Skeletal muscle tissue (tissue), 4 donors: ENCODE results near the gene MCAT. TPM values are rescaled to one million over a fixed set of nuclear protein-coding genes. Genes with fewer than 3 reads are reported as not detected.

Experiments used
- H3K27ac ChIP-seq: one replicate; pipeline ENCODE4 v1.7.0; 2013; ENCODE audit warnings: mild to moderate bottlenecking, low read depth, low read length, inconsistent platforms
- H3K27me3 ChIP-seq, 3 donors: one replicate each; pipeline ENCODE4 v1.7.0; 2013; ENCODE audit warnings: low read length in 3 of 3; ENCODE audit not compliant: control insufficient read depth in 3 of 3, insufficient read depth in 3 of 3
- H3K36me3 ChIP-seq, 3 donors: one replicate each; pipeline ENCODE4 v1.7.0; 2013; ENCODE audit warnings: low read length in 3 of 3; ENCODE audit not compliant: control insufficient read depth in 3 of 3, insufficient read depth in 3 of 3
- H3K4me1 ChIP-seq, 3 donors: one replicate each; pipeline ENCODE4 v1.7.0; 2013; ENCODE audit warnings: low read length in 3 of 3, mild to moderate bottlenecking in 3 of 3; ENCODE audit not compliant: control insufficient read depth in 3 of 3, insufficient read depth in 3 of 3
- H3K4me3 ChIP-seq, 3 donors: one replicate each; pipeline ENCODE4 v1.7.0; 2013; ENCODE audit warnings: low read length in 3 of 3
- H3K9ac ChIP-seq, 3 donors: one replicate each; pipeline ENCODE4 v1.7.0; 2013; ENCODE audit warnings: low read length in 3 of 3, mild to moderate bottlenecking in 3 of 3, moderate library complexity in 2 of 3, low read depth in 1 of 3
- H3K9me3 ChIP-seq, 3 donors: one replicate each; pipeline ENCODE4 v1.7.0; 2013; ENCODE audit warnings: low read length in 3 of 3; ENCODE audit not compliant: control insufficient read depth in 3 of 3
- total RNA-seq: library from RNA; depleted of rRNA; stranded (reverse); fragments of >200 nt; gene quantifications from one replicate; pipeline ENCODE4 v1.2.3, GENCODE V29; 2014
- donor health status: Osteomylitis.

Gene MCAT
- total RNA-seq, 1 donor from 2014 or later, result 8.4 TPM

DNA sequence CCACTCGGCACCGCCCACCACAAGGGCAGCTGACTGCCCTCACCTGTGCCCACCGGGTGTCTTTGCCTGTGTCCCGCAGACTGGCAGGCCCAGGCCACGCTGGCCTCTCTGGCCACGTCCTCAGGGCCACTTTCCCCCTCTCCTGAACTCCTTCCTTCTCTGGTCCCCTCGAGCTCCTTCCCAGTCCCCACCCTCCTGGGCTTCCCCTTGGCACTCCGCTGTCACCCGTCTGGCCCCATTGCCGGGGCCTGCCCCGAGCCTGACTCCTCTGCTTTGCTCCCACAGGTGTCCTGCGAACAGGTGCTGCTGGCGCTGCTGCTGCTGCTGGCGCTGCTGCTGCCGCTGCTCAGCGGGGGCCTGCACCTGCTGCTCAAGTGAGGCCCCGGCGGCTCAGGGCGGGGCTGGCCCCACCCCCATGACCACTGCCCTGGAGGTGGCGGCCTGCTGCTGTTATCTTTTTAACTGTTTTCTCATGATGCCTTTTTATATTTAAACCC, 14.2 kb downstream of the MCAT start:
- Histone ChIP-seq H3K4me3 (no peak overlapping the region), H3K4me1 (peaks cover 4 to 8% (median 6%) of the 10 kb centered on the region in 3 donors), H3K27ac (no peak overlapping the region), H3K9me3 (no peaks in the 10 kb centered on the region), H3K27me3 (peaks cover 3 to 15% (median 14%) of the 10 kb centered on the region in 3 donors), H3K36me3 (peaks cover 4 to 20% (median 9%) of the 10 kb centered on the region in 3 donors), H3K9ac (no peak overlapping the region)

DNA sequence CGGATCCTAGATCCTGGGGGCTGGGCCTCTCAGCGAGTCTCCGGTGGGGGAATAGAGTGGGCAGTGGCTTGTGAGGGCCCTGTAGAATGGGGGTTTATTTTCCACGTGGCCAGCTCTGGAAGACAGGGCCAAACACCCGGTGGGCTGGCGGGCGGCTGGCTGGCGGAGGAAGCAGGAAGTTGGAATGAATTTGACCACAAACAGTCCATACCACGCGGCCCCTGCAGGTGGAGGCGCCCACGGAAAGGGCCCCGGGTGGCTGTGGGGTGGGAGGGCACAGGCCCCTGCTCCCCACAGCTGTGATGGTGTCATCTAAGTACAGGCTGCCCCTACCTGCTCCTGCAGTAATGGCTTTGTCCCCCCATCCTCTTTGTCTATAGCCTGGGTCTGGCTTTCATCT, 15.1 kb downstream of the MCAT start:
- Histone ChIP-seq H3K9ac (no peak overlapping the region), H3K4me1 (peaks cover 4 to 8% (median 6%) of the 10 kb centered on the region in 3 donors), H3K4me3 (no peak overlapping the region), H3K36me3 (peaks cover 4 to 16% (median 5%) of the 10 kb centered on the region in 3 donors), H3K9me3 (no peaks in the 10 kb centered on the region), H3K27me3 (peaks cover 3 to 15% (median 14%) of the 10 kb centered on the region in 3 donors), H3K27ac (no peak overlapping the region)

DNA sequence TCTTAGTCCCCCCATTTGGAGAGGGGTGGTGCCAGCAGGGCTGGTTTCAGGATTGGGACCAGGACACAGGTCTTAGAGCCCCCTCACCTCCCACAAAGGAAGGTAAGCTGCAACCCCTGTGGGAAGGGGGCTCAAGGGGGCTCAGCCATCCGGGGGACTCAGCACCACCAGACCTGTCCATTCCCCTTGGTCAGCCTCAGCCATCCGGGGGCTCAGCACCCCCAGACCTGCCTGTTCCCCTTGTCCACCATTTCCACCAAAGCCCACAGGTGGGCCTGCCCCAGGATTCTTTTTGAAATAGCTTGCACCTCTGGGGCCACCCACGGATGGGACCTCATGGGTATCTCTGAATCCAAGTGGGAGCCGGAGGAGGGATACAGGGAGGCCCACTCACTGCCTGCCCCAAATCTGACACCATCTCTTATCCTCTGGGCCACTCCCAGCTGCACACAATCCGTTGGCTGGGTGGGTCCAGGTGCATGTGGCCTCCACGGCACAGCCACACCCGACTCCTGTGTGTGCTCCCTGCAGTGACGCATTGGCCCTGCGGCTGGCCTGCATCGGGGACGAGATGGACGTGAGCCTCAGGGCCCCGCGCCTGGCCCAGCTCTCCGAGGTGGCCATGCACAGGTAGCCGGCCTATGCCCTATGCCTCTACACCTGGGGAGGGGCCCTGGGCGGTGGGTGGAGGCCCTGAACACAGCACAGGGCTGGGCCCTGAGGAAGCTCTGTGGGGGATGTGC, 15.9 kb downstream of the MCAT start:
- Histone ChIP-seq H3K4me1 (peaks cover 4 to 8% (median 6%) of the 10 kb centered on the region in 3 donors), H3K9ac (no peak overlapping the region), H3K4me3 (no peak overlapping the region)

DNA sequence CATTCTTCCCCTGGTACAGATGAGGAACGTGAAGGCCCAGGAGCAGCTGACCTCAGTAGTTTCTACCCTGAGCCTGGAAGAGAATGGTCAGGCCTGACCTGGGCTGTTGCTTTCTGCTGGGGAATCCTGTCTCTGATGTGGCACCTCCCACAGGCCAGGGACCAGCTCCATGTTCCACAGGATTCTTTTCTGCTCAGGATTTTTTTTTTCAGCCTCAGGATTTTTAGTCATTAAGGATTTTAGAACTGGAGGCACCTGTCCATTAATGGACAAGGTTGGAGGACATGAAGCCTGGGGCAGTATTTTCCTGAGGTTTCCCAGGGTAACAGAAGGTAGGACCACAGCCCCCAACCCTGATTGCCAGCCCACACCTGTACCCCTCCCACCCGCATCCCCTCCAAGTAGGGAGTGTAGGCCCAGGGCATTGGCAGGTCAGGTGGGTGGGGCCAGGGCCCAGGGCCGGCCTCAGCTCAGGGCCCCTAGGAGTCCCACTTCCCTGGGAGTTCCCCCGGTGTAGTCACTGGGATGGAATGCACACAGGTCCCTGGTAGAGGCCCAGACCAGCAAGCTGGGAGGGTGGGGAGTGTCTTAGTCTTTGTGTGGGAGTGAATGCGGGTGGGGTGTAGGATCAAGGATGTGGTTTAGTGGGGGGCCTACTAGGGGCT, 16.6 kb downstream of the MCAT start:
- peaks cover 3 to 15% (median 14%) of the 10 kb centered on the region in 3 donors for H3K27me3 ChIP-seq
- no peak overlapping the region for H3K27ac ChIP-seq
- no peaks in the 10 kb centered on the region for H3K9me3 ChIP-seq
- H3K9ac ChIP-seq, result no peak overlapping the region
- H3K36me3 ChIP-seq, result peaks cover 0 to 3% (median 0%) of the 10 kb centered on the region in 3 donors
- H3K4me3 ChIP-seq, result no peak overlapping the region
- peaks cover 4 to 5% (median 4%) of the 10 kb centered on the region in 3 donors for H3K4me1 ChIP-seq

More for the DNA sequence above, 15.9 kb downstream of the MCAT start:
- Histone ChIP-seq H3K27me3 (peaks cover 3 to 15% (median 14%) of the 10 kb centered on the region in 3 donors), H3K9me3 (no peaks in the 10 kb centered on the region), H3K36me3 (peaks cover 0 to 8% (median 0%) of the 10 kb centered on the region in 3 donors), H3K27ac (no peak overlapping the region)

DNA sequence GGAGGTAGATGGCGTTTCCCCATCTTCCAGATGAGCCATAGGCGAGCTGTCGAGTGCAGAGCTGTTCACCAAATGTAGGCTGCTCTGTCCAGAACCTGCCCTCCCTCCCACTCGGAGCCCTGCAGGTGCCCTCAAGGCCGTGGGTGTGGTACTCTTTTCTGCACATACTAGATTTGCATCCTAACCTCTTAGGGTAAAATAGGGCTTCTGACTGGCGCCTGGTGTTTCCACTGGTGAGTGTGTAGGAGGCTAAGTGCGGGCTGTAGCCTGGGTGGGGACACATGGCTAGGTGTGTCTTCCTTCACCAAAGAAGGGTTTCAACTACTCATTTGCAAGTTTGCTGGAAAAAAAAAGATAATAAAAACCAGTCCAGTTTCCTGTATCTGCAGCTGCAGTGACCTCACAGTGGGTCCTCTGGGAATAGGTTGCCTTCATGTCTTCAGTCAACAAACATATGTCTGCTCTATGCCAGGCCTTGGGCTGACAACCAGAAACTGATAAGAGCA, 24.2 kb downstream of the MCAT start:
- Histone ChIP-seq H3K4me3 (no peak overlapping the region), H3K27ac (no peak overlapping the region), H3K9me3 (no peaks in the 10 kb centered on the region), H3K9ac (no peak overlapping the region), H3K4me1 (no peaks in the 10 kb centered on the region), H3K36me3 (no peaks in the 10 kb centered on the region), H3K27me3 (peaks cover 5 to 13% (median 8%) of the 10 kb centered on the region in 3 donors)

DNA sequence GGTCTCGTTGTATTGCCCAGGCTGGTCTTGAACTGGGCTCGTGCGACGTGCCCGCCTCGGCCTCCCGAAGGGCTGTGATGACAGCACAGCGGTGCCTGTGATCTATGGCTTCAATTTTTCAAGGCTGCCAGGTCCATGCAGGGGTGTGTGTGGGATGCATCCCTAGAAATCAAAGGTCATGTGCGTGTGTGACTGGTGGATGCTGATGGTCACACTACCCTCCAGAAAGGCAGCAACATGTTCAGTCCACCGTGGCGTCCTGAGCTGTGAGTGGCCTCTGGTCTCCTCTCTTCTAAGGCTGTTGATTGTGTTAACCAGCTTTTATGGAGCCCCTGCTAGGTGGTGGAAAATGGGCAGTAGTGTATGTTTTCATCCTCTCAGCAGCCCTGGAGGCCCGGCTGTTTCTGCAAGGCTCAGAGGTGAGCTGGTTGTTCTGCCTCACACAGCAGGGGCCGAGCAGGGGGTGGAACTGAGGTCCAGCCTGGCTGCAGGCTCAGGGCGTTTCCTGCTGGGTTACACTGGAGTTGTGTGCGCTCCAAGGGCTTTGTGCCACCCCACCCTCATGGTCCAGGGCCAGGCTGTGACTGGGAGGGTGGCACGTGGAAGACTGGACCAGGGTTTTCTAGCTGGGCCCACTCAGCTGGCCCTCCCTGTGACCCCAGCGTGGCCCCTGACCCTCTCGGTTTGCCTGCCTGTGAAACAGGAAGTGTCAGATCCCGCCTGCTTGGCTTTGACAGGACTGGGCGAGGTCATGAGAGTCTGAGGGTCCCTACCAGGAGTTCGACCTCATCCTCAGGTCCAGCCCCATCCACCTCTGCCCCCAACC, 25.0 kb downstream of the MCAT start:
- Histone ChIP-seq H3K27ac (no peak overlapping the region), H3K9ac (no peak overlapping the region), H3K9me3 (no peaks in the 10 kb centered on the region), H3K27me3 (peaks cover 9 to 18% (median 16%) of the 10 kb centered on the region in 3 donors), H3K4me3 (no peak overlapping the region), H3K36me3 (no peaks in the 10 kb centered on the region), H3K4me1 (no peaks in the 10 kb centered on the region)

DNA sequence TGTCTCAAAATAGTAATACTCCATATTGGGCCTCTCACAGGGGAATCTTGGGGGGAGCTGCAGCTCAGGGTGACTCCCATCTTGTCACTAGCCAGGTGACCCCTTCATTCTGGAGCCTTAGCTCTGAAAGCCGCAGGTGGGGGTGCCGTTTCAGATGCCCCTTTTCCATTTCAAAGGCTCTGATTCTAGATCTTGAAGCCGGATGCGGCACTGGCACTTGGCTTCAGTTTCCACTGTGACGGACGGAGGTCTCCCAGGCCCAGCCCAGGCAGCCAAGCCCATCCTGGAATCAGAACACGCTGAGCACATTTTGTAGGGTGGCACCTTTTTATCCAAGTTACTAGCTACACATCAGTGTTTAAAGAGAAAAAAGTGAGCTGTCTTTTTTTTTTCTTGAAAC, 26.3 kb downstream of the MCAT start:
- Histone ChIP-seq H3K27ac (no peak overlapping the region), H3K4me3 (no peak overlapping the region), H3K27me3 (peaks cover 17 to 26% (median 23%) of the 10 kb centered on the region in 3 donors), H3K36me3 (no peaks in the 10 kb centered on the region), H3K9me3 (no peaks in the 10 kb centered on the region), H3K4me1 (no peaks in the 10 kb centered on the region), H3K9ac (no peak overlapping the region)

DNA sequence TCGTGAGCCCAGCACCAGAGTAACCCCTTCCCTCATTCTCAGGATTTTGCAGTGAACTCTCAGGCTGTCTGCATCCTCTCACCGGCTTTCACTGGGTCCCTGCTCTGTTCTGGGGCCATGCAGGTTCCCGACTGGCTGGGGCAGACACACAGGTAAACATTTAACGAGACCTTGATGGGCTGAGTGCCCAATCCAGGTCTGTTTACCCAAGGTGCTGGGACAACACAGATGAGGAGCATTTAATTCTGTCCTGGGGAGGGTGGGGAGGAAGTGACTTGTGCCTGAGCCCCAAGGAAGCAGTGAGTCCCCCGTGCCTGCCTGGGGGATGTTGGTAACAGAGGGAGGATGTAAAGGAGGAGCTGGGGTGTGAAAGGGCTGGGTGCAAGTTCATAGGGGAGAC, 28.2 kb downstream of the MCAT start:
- H3K9me3 ChIP-seq, result no peaks in the 10 kb centered on the region
- no peaks in the 10 kb centered on the region for H3K36me3 ChIP-seq
- H3K4me1 ChIP-seq, result peaks cover 9 to 13% (median 12%) of the 10 kb centered on the region in 3 donors
- H3K9ac ChIP-seq, result no peak overlapping the region
- peaks cover 36 to 41% (median 40%) of the 10 kb centered on the region in 3 donors for H3K27me3 ChIP-seq
- no peak overlapping the region for H3K4me3 ChIP-seq
- no peak overlapping the region for H3K27ac ChIP-seq

DNA sequence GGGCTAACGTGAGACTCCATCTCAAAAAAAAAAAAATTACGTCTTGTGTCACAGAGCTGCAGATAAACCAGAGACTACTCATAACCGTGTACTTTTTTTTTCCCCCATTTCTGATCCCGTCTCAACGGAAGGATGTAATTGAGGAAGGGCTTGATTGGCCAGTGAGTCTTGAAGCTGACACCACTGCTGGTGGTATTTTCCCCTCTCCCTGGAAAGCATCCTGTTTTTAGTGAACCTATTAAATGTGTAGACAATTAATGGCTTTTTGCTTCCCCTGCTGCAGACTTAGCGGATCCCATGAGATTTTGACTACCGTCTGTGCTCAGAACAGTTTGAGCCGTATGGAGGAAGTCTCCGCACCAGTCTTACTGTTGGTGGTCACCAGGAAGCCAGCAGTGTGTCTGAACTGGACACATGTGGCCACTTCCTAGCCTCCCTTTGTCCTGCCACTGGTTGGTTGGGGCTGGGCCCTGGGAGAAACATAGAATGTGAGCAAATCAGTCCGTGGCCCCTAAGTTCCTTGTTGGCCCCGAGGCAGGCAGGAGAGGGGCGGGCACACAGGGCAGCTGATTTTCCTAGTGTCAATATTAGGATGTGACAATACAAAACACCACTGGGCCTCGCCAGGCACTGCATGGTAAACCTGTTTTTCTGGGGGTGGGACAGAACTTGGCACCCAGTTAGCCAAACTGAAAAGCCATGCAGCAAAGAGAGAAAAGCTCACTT, 29.5 kb downstream of the MCAT start:
- no peak overlapping the region for H3K9ac ChIP-seq
- H3K36me3 ChIP-seq, result no peaks in the 10 kb centered on the region
- no peak overlapping the region for H3K4me3 ChIP-seq
- H3K27ac ChIP-seq, result no peak overlapping the region
- H3K9me3 ChIP-seq, result no peaks in the 10 kb centered on the region
- peaks cover 45 to 50% (median 49%) of the 10 kb centered on the region in 3 donors for H3K27me3 ChIP-seq
- H3K4me1 ChIP-seq, result peaks cover 9 to 14% (median 12%) of the 10 kb centered on the region in 3 donors
